Right cardiac atrium (tissue), 5 donors: ENCODE results near the gene SELENON. TPM values are rescaled to one million over a fixed set of nuclear protein-coding genes. Genes with fewer than 3 reads are reported as not detected.

Experiments
- ATAC-seq, 2 donors: fragments of 200-7000 bp; cut with Tn5 transposase; one replicate each; pipeline versions ENCODE4 v1.8.0 to v1.9.1; 2020; ENCODE audit warnings: moderate library complexity in 2 of 2, mild to moderate bottlenecking in 1 of 2
- DNase-seq, 3 donors: peaks; one replicate each; pipeline ENCODE4 v3.0.0-alpha.2; 2020
- H3K27ac ChIP-seq: one replicate; pipeline ENCODE4 v1.5.1; 2013; ENCODE audit warnings: mild to moderate bottlenecking, low read length, control low read depth, moderate library complexity
- H3K27me3 ChIP-seq: one replicate; pipeline ENCODE4 v1.6.1; 2013; ENCODE audit not compliant: control insufficient read depth, insufficient read depth
- H3K4me1 ChIP-seq: one replicate; pipeline ENCODE4 v1.6.1; 2013; ENCODE audit warnings: low read length; ENCODE audit not compliant: control insufficient read depth, insufficient read depth
- H3K4me3 ChIP-seq: one replicate; pipeline ENCODE4 v1.5.1; 2013; ENCODE audit warnings: low read length, control low read depth
- H3K9me3 ChIP-seq: one replicate; pipeline ENCODE4 v1.6.1; 2013; ENCODE audit warnings: low read length; ENCODE audit not compliant: control insufficient read depth
- WGBS: extraction: QIAGEN DNeasy Blood & Tissue Kit; methylation state at CpG from one replicate; pipeline ENCODE4 v1.1.7; 2013; 5-methylcytosine and 5-hydroxymethylcytosine counted together
- intact Hi-C, 4 donors: fragments of 100-400 bp; cut with DNase I; formaldehyde crosslinking; loops; one replicate each; pipeline versions ENCODE4 v1.11.0 to v1.14.0; 2022 to 2023
- polyA plus RNA-seq: library from polyadenylated mRNA; stranded (reverse); fragments of 200-250 nt; gene quantifications from one replicate; pipeline ENCODE4 v1.2.3, GENCODE V29; 2013
- total RNA-seq, 4 donors: library from RNA; stranded (reverse); fragmentation: NEBNext Ultra II Directional; extraction: Animal tissue kit (Norgen Biotek cat#: 25700); gene quantifications; one replicate each; pipeline ENCODE4 v1.2.1, GENCODE V29; 2021
- donor health status: healthy with polysubstance abuse.
- donor health status: DM: no; HTN: yes; CAD: no.
- donor health status: DM: no; HTN: no; CAD: no.
- donor health status: DM: no; HTN: yes; CAD: no; lungs with severe emphysema.
- donor health status: DM: yes; HTN: yes; CAD: no.

SELENON gene
- total and polyA plus RNA-seq, 5 donors, result 26.4 to 48.2 (median 37.8) TPM

DNA sequence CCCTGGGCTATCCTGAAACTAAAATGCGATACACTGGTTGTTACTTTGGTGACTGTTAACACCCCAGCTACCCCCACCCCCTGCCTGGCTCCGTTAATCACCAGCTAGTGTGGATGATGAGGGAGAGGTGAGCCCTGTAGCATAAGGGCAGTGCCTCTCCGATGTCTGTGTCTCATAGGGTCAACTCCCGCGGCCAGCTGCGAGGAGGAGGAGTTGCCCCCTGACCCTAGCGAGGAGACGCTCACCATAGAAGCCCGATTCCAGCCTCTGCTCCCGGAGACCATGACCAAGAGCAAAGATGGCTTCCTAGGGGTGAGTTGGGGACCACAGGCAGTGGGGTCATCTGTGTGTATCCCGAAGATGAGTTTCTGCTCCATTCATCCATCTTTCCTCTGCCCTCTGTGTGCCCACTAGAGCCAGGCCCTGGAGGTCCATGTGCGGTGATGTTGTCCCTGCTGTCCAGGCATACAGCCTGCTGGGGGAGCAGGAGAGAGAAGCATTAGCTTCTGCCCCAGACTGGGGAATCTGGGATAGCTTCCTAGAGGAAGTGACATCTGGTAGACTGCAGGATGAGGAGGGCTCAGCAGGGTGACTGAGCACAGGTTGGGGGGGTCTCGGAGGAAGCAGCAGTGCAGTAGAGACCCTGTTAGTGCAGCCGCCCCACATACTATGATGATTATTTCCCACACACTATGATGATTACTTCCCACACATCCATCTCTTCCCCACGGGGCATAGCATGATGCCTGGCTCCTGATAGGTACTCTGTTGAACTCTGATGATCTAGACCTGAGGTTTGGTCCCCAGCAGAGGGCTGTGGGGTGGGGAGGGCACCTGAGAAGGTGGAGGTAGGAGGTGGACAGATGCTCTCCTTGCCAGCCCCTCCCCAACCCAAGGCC is 5.2 kb downstream of the SELENON start:
- no peak for DNase-seq
- WGBS, result 77% methylated on average over 15 of the region's 15 CpGs
- H3K4me3 ChIP-seq, result no peak overlapping the region
- H3K9me3 ChIP-seq, result no peaks in the 10 kb centered on the region
- intact Hi-C loops, result no loop called here
- ATAC-seq, result no peak
- no peaks in the 10 kb centered on the region for H3K27me3 ChIP-seq
- peaks cover 15% of the 10 kb centered on the region for H3K4me1 ChIP-seq
- H3K27ac ChIP-seq, result no peak overlapping the region

DNA sequence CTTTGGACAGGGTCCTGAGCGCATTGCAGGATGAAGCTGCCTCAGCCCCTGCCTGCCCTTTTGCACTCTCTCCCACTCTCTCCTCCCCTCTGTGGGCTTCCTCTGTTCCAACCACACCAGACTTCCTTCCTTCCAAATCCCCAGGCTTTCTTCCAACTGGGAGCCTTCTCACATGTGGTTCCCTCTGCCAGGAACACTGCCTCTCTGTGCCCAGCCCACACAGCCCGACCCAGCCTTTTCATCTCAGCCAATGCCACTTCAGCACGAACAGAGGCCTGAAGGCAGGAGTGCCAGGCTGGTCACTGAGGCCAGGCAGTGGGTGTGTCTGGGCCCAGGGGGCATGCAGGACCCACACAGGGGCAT is 5.9 kb downstream of the SELENON start:
- WGBS, result 34% methylated on average over 3 of the region's 3 CpGs
- H3K27ac ChIP-seq, result peak overlapping the region; percentile 6

DNA sequence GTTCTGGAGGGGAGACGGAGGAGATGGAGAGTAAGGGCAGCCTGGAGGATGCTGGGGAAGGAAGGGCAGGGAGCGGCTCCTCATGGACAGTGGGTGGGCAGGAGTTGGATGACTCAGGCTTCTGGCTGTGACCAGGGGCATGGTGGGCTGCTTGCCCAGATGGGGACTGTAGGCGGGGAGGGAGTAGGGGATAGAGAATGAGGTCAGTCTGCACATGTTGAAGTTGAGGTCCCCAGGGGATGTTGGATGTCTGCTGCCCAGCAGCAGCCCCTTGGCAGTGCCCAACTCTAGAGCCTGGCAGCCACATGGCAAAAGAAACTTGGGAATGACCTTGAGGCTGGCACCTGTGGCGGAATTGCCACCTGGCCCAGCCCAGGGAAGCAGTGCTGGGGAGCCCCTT is 6.4 kb downstream of the SELENON start:
- ATAC-seq, result peak; percentile 17 to 65
- intact Hi-C loops, result no loop called here
- DNase-seq, result peak; percentile 75 to 86 (median 80)
- peaks cover 9% of the 10 kb centered on the region for H3K4me1 ChIP-seq
- 55% methylated on average over 4 of the region's 4 CpGs for WGBS
- no peak overlapping the region for H3K27ac ChIP-seq
- no peaks in the 10 kb centered on the region for H3K27me3 ChIP-seq
- H3K4me3 ChIP-seq, result no peak overlapping the region
- H3K9me3 ChIP-seq, result no peaks in the 10 kb centered on the region

More for the DNA sequence above, 5.9 kb downstream of the SELENON start:
- ATAC-seq (peak; percentile 71 to 75), DNase-seq (peak in 2 of 3 donors; percentile 57 to 80)
- intact Hi-C loops, result no loop called here
- no peaks in the 10 kb centered on the region for H3K9me3 ChIP-seq
- H3K27me3 ChIP-seq, result no peaks in the 10 kb centered on the region
- H3K4me3 ChIP-seq, result no peak overlapping the region
- H3K4me1 ChIP-seq, result peaks cover 12% of the 10 kb centered on the region

DNA sequence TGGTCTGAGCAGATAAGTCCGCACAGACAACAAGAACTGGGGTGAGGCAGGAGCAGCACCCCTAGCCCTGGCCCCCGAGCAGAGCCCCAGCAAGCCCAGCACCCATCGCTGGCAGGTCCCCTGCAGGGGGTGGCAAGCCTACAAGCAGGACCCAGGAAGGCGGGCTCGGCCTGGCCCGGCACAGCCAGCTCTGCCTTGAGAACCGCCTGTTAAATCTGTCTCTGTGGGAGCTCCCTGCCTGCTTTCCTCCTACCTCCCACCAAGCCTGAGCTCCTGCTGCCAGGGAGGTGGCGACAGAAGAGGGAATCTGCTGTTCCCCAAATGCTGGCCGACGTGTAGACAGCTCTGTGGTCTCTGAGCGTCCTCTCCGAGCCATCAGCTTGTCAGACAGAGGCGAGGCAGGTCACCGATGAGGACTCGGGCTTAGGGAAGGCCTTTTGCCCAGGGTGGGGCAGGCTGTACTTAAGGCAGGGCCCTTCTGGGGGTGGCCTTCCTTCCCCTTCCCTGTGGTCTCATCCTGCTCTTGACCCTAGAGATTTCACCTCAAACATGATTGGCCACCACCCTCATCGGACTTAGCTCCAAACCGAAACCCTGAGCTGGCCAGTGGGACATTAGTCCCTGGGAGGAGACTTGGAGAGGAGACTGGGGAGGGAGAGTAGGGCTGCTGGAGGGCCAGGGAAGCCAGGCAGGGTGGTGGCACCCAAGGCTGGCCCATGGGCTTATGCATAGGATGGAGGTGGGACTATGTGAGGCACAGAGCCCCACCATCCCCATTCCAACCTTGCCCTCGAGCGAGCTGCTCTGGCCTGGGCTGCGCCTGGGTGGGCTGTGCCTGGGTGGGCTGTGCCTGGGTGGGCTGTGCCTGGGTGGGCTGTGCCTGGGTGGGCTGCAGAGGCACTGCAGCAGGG is 7.7 kb downstream of the SELENON start:
- no peak overlapping the region for H3K4me3 ChIP-seq
- peaks cover 9% of the 10 kb centered on the region for H3K4me1 ChIP-seq
- peak in 1 of 2 donors; percentile 25 for ATAC-seq

DNA sequence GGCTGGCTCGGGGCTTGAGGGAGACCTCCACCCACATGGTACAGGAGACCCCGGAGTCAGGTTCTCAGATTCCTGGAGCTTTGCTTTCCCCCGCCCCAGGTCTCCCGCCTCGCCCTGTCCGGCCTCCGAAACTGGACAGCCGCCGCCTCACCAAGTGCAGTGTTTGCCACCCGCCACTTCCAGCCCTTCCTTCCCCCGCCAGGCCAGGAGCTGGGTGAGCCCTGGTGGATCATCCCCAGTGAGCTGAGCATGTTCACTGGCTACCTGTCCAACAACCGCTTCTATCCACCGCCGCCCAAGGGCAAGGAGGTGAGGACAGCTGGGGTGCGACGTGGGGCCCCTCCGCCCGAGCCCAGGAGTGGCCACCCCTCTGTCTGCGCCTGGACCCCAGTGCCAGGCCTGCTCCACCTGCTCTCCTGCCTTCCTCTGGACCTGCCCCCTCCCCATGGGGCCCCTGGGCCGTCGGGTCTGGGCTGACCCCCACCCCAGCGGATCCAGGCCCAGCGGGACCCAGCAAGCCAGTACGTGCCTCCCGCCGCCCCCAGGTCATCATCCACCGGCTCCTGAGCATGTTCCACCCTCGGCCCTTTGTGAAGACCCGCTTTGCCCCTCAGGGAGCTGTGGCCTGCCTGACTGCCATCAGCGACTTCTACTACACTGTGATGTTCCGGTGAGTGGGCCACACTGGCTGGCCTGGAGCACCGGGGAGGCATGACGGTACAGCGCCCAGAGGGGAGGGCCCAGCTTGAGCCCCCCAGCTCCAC is 8.7 kb downstream of the SELENON start:
- DNase-seq, result peak in 1 of 3 donors; percentile 63
- WGBS, result 91% methylated on average over 34 of the region's 34 CpGs
- H3K27ac ChIP-seq, result no peak overlapping the region
- no peak for ATAC-seq
- H3K9me3 ChIP-seq, result no peaks in the 10 kb centered on the region
- intact Hi-C loops, result no loop called here
- H3K4me3 ChIP-seq, result no peak overlapping the region
- no peaks in the 10 kb centered on the region for H3K27me3 ChIP-seq
- H3K4me1 ChIP-seq, result peaks cover 9% of the 10 kb centered on the region

More for the DNA sequence above, 7.7 kb downstream of the SELENON start:
- 69% methylated on average over 20 of the region's 20 CpGs for WGBS
- intact Hi-C loops, result no loop called here
- DNase-seq, result no peak
- Histone ChIP-seq H3K9me3 (no peaks in the 10 kb centered on the region), H3K27ac (peak overlapping the region; percentile 14), H3K27me3 (no peaks in the 10 kb centered on the region)

DNA sequence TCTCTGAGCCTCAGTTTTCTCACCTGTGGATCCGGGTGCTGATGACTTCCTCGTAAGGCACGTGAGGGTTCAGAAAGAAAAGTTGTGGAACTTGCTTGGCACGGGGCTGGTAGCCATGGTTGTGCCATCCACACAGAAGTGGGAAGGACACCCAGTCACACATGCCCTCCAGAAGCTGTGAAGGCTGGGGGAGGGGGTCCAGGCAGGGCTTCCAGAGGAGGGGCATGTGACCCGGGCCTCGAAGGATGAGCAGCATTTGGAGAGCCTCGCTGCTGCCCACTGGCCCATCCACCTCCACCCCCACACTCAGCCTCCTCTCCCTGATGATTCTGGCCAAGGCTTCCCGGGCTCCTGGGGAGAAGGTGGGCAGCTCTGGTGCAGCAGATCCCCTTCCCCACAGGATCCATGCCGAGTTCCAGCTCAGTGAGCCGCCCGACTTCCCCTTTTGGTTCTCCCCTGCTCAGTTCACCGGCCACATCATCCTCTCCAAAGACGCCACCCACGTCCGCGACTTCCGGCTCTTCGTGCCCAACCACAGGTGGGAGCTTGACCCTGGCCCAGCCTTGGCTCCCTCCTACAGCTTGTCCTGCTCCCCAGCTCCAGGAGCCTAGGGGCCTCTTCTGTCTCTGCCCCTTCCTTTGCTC is 9.4 kb downstream of the SELENON start:
- Histone ChIP-seq H3K4me1 (peaks cover 9% of the 10 kb centered on the region), H3K9me3 (no peaks in the 10 kb centered on the region), H3K27ac (no peak overlapping the region), H3K27me3 (no peaks in the 10 kb centered on the region), H3K4me3 (no peak overlapping the region)
- WGBS, result 73% methylated on average over 18 of the region's 18 CpGs
- no peak for ATAC-seq
- peak in 1 of 3 donors; percentile 62 for DNase-seq
- intact Hi-C loops, result no loop called here

DNA sequence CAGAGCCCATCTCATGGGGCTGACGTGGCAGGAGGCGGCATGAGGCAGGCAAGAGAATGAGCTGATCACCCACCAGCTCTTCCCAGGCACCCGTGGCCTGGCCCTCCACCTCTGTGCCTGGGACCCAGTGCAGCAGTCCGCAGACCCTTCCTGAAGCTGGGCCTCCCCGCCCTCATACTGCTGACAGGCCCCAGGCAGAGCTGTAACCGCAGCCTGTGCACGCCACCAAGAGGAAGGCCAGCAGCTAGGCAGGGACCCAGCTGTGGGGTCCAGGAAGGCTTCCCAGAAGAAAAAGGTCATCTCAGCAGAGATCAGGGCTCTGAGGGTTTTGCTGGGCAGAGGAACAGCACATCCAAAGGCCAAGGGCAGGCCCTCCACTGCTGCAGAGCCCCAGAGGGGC is 9.9 kb downstream of the SELENON start:
- Histone ChIP-seq H3K27ac (no peak overlapping the region), H3K4me1 (peaks cover 8% of the 10 kb centered on the region), H3K4me3 (no peak overlapping the region), H3K27me3 (no peaks in the 10 kb centered on the region), H3K9me3 (no peaks in the 10 kb centered on the region)
- no peak for ATAC-seq
- no peak for DNase-seq
- WGBS, result 87% methylated on average over 7 of the region's 7 CpGs
- intact Hi-C loops, result loop anchor here in 2 of 4 donors (10.0 kb wide), 2 partner anchors 265 to 565 kb away; partner anchors contain the start of genes LDLRAP1 (in 1 of the 2) and RSRP1 (in 1 of the 2)

DNA sequence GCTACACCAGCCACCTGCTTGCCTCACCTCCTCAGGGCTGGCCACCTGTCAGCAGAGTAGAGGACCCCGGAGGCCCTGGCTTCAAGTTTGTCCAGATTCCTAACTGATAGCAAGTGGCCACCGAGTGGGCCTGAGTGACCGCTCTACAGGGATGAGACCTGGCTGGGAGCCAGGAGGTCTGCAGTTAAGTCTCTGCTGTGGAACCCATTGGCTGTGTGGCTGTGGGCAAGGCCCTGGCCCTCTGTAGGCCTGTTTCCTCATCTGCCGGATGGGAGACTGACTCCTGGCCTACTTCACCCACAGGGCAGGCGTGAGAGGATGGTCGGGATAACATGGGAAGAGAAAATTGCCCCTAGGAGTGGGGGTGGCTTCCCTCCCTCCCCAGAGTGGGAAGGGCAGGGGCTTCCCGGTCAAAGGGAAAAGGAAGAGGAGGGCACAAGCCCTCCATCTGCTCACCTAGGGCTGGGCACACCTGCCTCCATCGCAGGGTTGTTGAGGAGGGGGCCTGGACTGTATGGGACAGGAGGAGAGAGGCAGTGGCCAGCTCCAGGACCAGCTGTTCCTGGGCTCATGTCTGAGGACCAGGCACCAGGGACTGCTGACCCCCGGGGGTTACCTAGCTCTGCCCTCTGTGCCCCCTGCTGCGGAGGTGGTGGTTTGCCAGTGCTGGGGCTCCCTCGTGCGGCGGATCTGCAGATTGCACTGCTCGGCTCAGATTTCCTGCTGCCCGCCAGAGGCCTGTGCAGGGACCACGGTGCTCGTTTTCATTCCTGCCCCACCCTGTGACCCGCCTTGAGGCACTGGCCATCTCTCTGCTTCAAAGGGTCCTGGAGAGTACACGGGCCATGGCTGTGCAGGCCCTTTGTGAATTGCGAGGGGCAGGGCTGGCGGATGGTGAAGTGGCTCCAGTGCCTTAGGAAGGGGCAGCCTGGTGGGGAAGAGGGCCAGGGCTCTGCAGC is 10.6 kb downstream of the SELENON start:
- Histone ChIP-seq H3K27me3 (no peaks in the 10 kb centered on the region), H3K4me1 (peaks cover 2% of the 10 kb centered on the region), H3K27ac (no peak overlapping the region), H3K4me3 (no peak overlapping the region), H3K9me3 (no peaks in the 10 kb centered on the region)
- peak; percentile 70 to 91 (median 89) for DNase-seq
- 37% methylated on average over 21 of the region's 21 CpGs for WGBS
- intact Hi-C loops, result loop anchor here in 2 of 4 donors (10.0 kb wide), 2 partner anchors 266 to 566 kb away; partner anchors contain the start of genes LDLRAP1 (in 1 of the 2) and RSRP1 (in 1 of the 2)
- peak; percentile 36 to 41 for ATAC-seq

DNA sequence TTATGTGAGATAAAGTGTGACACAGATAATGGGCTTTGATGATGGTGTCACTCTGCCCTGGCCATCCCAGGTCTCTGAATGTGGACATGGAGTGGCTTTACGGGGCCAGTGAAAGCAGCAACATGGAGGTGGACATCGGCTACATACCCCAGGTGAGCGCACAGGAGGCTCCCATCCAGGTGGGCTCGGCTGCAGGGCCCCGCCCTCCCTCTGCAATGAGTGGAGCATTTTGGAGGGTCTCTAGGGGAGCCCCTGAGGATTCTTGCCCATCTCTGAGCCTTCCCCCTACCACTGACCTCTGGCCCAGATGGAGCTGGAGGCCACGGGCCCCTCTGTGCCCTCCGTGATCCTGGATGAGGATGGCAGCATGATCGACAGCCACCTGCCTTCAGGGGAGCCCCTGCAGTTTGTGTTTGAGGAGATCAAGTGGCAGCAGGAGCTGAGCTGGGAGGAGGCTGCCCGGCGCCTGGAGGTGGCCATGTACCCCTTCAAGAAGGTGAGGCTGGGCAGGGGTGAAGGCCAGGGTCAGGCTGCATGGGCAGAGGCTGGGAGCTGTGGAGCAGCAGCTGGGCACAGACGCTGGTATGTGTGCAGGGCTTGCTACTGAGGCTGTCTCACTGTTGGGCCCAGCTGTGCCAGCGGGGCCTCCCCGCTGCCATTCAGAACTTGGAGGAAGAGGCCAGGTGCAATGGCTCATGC is 11.5 kb downstream of the SELENON start:
- no peak for DNase-seq
- no peaks in the 10 kb centered on the region for H3K9me3 ChIP-seq
- no peak overlapping the region for H3K27ac ChIP-seq
- intact Hi-C loops, result loop anchor here in 2 of 4 donors (10.0 kb wide), 2 partner anchors 267 to 567 kb away; partner anchors contain the start of genes LDLRAP1 (in 1 of the 2) and RSRP1 (in 1 of the 2)
- H3K4me1 ChIP-seq, result no peaks in the 10 kb centered on the region
- WGBS, result 90% methylated on average over 13 of the region's 13 CpGs
- no peaks in the 10 kb centered on the region for H3K27me3 ChIP-seq
- H3K4me3 ChIP-seq, result no peak overlapping the region
- ATAC-seq, result no peak
